Stimulated activated naive CD8-positive, alpha-beta T cell treated with anti-CD3 and anti-CD28 coated beads, Interleukin-15, amount 100 ng/mL, for 72 hours (primary cell): ENCODE data around the gene RASL12.
A peak's percentile ranks its signal among the peaks of the same experiment; 100 is the strongest.

Source experiments
- ATAC-seq: fragments of 150-1000 bp; cut with Tn5 transposase; 2 replicates; pipeline ENCODE4 v1.10.0; 2021; ENCODE audit warnings: mild to moderate bottlenecking, moderate library complexity
- DNase-seq, 2 donors: peaks; one replicate each; pipeline ENCODE4 v3.0.0; 2021 to 2022
- H3K27ac Mint-ChIP-seq, 2 donors: one replicate each; pipeline ENCODE4 v1.8.0; 2022; ENCODE audit warnings: mild to moderate bottlenecking in 2 of 2, mixed read lengths in 2 of 2, moderate library complexity in 2 of 2
- H3K27me3 Mint-ChIP-seq: one replicate; pipeline ENCODE4 v1.8.0; 2022; ENCODE audit warnings: mixed read lengths
- H3K4me1 Mint-ChIP-seq: one replicate; pipeline ENCODE4 v1.8.0; 2022; ENCODE audit warnings: mild to moderate bottlenecking, mixed read lengths
- H3K4me3 Mint-ChIP-seq, 2 donors: one replicate each; pipeline ENCODE4 v1.8.0; 2022; ENCODE audit warnings: mild to moderate bottlenecking in 2 of 2, mixed read lengths in 2 of 2, moderate library complexity in 1 of 2
- H3K9me3 Mint-ChIP-seq, 2 donors: one replicate each; pipeline ENCODE4 v1.8.0; 2022; ENCODE audit warnings: mixed read lengths in 2 of 2

RASL12 gene

DNA sequence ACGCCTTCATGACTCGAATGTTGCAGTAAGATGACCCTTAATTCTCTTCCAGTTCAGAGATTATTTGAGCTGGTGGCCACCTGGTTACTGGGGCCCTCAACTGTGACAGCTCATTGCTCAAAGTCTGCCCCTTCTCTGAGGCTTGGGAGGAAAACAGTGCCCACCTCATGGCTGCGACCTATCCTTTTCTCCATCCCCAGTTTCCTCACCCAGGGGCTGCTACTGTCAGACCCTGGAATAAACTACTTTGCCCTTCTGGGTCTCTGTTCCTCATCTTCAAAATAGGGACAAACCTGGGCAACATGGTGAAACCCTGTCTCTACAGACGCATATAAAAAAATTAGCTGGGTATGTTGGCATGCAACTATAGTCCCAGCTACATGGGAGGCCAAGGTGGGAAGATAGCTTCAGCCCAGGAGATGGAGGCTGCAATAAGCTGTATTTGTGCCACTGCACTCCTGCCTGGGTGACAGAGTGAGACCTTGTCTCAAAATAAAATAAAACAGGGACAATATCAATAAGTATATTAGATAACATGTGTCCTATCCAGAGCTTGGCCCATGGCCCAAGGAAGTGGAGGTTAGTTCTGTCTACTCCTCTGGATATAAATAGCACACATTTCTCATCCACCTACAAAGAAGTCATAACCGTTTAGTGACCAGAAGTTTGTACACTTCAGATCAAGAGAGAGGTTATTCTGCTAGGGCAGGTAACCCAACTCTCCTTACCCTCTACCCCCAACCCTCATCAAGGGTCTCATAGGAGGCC, 2.2 kb upstream of the RASL12 start:
- Mint-ChIP-seq H3K9me3 (no peaks in the 10 kb centered on the region), H3K27me3 (peaks cover 51% of the 10 kb centered on the region), H3K4me1 (peaks cover 14% of the 10 kb centered on the region), H3K4me3 (no peak overlapping the region), H3K27ac (no peak overlapping the region)
- no peak for DNase-seq
- ATAC-seq = no peak

DNA sequence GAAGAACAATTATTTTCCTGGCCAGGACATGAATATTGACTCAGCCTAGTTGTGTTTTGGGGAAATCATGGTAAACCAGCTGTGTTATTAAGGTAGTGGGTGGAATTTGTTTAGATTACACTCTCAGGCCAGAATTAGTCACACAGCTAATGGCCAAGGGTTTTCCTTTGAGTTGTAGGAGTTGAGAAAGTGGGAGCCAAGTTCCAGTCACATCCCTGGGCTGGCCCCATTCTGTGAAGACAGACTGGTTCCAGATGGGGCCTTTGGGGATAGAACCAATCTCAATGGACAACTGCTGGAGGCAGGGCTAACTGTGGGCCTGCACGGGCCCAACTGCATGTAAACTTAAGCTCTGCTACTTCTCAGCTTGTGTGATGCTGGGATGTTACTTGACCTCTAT, 1.4 kb upstream of the RASL12 start:
- H3K27me3 Mint-ChIP-seq = peaks cover 56% of the 10 kb centered on the region

DNA sequence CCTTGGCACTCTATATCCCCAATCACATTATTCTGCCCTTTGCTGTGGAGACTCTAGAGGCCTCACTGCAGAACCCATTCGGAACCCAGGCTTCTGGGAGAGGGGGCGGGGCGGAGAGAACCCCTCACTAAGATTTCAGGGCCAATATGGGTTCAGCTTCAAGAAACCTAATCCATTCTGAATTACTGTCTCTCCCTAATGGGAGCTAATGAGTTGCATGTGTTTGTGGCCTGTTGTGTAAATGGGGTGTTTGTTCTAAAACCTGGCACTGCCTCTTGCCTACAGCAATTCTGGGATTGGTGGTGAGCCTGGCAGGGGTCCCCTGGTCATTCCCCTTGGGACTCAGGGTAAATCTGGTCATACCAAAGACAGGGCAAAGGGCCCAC, 605 bp upstream of the RASL12 start:
- peak overlapping the region; percentile 56 to 67 for H3K4me3 Mint-ChIP-seq
- peaks cover 15% of the 10 kb centered on the region for H3K4me1 Mint-ChIP-seq
- H3K9me3 Mint-ChIP-seq = no peaks in the 10 kb centered on the region
- peaks cover 62% of the 10 kb centered on the region for H3K27me3 Mint-ChIP-seq
- DNase-seq (no peak), ATAC-seq (no peak)
- H3K27ac Mint-ChIP-seq = no peak overlapping the region

More for the DNA sequence above, 1.4 kb upstream of the RASL12 start:
- Mint-ChIP-seq H3K4me3 (no peak overlapping the region), H3K27ac (no peak overlapping the region), H3K9me3 (no peaks in the 10 kb centered on the region), H3K4me1 (peaks cover 14% of the 10 kb centered on the region)
- ATAC-seq (no peak), DNase-seq (no peak)

GRCh38 chr15:65067317-65067644, 510 bp downstream of the RASL12 start:
- Mint-ChIP-seq H3K27ac (peak overlapping the region in 1 of 2 donors; percentile 8), H3K4me1 (peaks cover 19% of the 10 kb centered on the region), H3K4me3 (peak overlapping the region; percentile 34 to 78), H3K27me3 (peaks cover 64% of the 10 kb centered on the region), H3K9me3 (no peaks in the 10 kb centered on the region)
- no peak for DNase-seq
- ATAC-seq = no peak

- DNase-seq (no peak), ATAC-seq (no peak)
- Mint-ChIP-seq H3K4me3 (peak overlapping the region; percentile 34 to 78), H3K27me3 (peaks cover 64% of the 10 kb centered on the region), H3K27ac (no peak overlapping the region), H3K9me3 (no peaks in the 10 kb centered on the region), H3K4me1 (peaks cover 19% of the 10 kb centered on the region)
Observed at GRCh38 chr15:65066635-65067316, 1.0 kb downstream of the RASL12 start.

- H3K4me3 Mint-ChIP-seq = no peak overlapping the region
- H3K9me3 Mint-ChIP-seq = no peaks in the 10 kb centered on the region
- no peak overlapping the region for H3K27ac Mint-ChIP-seq
- H3K27me3 Mint-ChIP-seq = peaks cover 64% of the 10 kb centered on the region
- peaks cover 19% of the 10 kb centered on the region for H3K4me1 Mint-ChIP-seq
- DNase-seq (no peak), ATAC-seq (no peak)
Observed at GRCh38 chr15:65066001-65066634, 1.7 kb downstream of the RASL12 start.

DNA sequence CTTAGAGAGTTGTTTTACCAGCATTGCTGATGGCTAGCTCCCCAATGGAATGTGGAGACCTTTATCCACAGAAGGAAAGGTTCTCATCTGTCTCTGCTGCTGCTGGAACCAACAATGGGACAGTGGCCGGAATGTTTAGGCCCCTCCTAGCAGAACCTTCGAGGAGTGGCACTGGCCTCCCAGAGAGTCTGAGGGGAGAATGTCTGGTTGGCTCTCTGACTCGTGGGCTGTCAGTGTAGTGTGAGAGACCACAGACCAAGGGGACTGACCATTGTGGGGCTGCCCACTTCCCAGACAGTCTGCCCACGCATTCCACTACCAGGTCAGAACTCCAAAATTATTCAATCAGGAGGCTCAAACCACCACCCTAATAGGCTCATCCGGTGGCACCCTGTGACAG, 5.1 kb downstream of the RASL12 start:
- ATAC-seq (no peak), DNase-seq (no peak)
- Mint-ChIP-seq H3K4me1 (peaks cover 12% of the 10 kb centered on the region), H3K27ac (no peak overlapping the region), H3K27me3 (peaks cover 41% of the 10 kb centered on the region), H3K9me3 (no peaks in the 10 kb centered on the region), H3K4me3 (no peak overlapping the region)

DNA sequence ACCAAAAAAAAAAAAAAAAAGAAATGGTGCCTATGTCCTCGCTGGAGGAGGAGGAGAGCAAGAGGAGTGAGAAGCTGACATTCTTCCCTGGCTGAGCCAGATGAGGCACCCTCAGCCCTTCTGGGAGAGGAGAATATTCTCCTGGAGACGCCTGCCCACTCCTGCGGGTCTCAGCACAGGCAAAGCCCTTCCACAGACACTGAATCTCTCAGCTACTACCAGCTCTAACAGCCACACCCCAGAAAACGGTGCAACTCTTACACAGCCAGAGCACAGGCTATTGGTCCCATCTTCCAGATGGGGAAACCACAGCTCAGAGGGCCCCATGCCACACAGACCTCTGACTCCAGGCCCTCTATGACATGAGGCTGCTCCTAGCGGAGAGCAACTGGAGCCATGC, 5.7 kb downstream of the RASL12 start:
- Mint-ChIP-seq H3K27me3 (peaks cover 34% of the 10 kb centered on the region), H3K9me3 (no peaks in the 10 kb centered on the region), H3K4me3 (no peak overlapping the region), H3K4me1 (peaks cover 7% of the 10 kb centered on the region), H3K27ac (no peak overlapping the region)
- no peak for DNase-seq
- no peak for ATAC-seq

DNA sequence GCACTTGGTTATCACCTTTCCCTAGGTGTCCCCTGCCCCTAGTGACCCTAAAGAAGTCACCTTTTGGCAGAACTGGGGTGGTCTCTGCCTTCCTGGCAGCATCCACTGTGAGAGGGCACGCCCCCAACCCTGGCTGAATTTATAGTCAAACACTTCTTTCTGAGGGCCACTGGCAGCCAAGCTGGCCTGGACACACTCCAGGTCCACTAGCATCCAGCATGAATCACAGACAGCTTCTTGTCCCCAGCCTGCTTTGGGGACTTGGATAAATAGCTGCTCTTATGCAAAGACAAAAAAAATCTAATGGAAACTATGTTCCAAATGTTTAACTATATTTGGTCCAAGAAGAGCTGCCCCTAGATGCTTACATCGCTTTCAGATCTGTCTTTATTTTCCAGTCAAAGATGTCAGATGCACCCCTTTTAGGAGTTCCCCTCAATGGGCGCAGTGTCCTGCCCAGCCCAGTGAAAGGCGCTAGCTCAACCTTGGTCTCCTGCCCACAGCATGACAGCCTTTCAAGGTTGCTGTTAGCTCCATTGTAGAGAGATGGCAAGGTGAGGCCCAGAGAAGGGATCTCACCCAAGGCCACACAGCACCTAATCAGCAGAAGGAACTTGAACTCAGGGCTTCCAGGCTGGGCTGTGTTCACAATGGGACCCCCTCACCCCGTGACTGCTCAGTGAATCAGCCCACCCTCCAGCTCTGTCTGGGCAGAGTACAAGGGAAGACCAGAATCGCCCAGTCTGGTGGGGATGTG, 7.0 kb downstream of the RASL12 start:
- Mint-ChIP-seq H3K4me3 (no peak overlapping the region), H3K27ac (no peak overlapping the region), H3K9me3 (no peaks in the 10 kb centered on the region), H3K27me3 (peaks cover 22% of the 10 kb centered on the region), H3K4me1 (peaks cover 5% of the 10 kb centered on the region)
- DNase-seq (no peak), ATAC-seq (no peak)

DNA sequence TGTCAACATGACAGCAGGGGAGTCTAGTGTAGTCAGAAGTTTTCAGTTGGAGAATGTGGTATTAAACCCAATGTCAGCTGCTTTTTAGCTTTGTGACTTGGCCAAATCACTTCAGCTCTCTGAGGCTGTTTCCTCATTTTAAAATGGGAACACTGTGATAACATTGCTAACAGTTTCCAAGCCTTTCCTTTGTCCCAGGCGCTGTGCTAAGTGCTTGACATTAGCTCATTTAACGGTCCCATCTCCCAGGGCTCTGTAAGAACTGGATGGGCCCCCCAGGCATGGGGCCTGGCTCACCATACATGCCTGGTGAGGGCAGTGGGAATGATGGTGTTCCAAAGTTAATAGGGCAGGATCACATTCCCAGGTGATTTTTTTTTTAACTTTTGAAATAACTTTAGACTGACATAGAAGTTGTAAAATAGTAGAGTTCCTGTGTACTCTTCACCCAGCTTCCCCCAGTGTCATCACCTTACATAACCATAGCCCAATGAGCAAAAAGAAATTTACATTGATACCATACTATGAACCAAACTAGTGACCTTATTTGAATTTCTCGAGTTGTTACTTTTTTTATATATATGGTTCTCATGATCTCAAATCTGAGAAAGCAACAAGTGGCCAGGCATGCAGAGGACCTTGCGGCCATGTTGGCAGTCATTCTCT, 7.7 kb downstream of the RASL12 start:
- Mint-ChIP-seq H3K9me3 (no peaks in the 10 kb centered on the region), H3K27ac (no peak overlapping the region), H3K27me3 (peaks cover 14% of the 10 kb centered on the region), H3K4me1 (peaks cover 12% of the 10 kb centered on the region), H3K4me3 (no peak overlapping the region)
- ATAC-seq (no peak), DNase-seq (no peak)

- Mint-ChIP-seq H3K9me3 (no peaks in the 10 kb centered on the region), H3K4me3 (no peak overlapping the region), H3K4me1 (peaks cover 12% of the 10 kb centered on the region), H3K27ac (no peak overlapping the region), H3K27me3 (peaks cover 8% of the 10 kb centered on the region)
- ATAC-seq = no peak
- DNase-seq = no peak
Observed at GRCh38 chr15:65059369-65059750, 8.4 kb downstream of the RASL12 start.

- Mint-ChIP-seq H3K9me3 (no peaks in the 10 kb centered on the region), H3K4me3 (no peak overlapping the region), H3K4me1 (peaks cover 12% of the 10 kb centered on the region), H3K27me3 (peaks cover 5% of the 10 kb centered on the region), H3K27ac (no peak overlapping the region)
- DNase-seq = no peak
- ATAC-seq = no peak
Observed at GRCh38 chr15:65058394-65059368, 9.1 kb downstream of the RASL12 start.

- ATAC-seq = no peak
Observed at GRCh38 chr15:65057549-65057940, 10.2 kb downstream of the RASL12 start.

DNA sequence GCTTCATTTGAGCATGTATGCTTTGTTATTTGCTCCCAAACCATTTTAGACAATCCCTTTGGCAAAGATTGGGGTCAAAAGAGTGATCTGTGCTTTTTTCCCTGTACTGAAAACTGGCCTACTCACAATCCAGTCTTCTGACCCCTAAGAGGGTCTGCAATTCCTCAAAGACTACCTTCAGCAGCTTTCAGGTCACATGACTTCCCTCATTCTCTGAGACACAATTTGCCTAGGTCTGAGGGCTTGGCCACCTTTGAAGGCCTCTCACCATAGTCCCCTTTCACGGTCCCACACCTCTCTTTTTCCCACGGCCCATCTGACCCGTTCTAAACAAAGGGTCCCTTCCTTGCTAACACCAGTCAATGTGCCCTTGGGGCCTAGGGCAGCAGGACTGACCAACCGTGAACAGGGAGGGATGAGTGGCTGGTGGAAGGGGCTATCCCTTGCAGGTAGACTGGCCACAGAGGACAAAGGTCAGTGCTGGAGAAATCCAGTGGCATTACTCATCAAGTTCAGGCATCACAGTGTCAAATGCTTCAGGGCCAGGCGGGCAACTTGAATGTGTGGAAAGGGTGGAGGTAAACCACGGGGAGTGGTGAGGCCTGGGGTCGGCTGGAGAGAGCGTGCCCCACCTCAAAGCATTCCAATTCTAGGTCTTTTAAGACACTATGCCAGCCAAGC, 10.8 kb downstream of the RASL12 start:
- Mint-ChIP-seq H3K27me3 (no peaks in the 10 kb centered on the region), H3K4me3 (no peak overlapping the region), H3K27ac (no peak overlapping the region), H3K4me1 (peaks cover 7% of the 10 kb centered on the region), H3K9me3 (no peaks in the 10 kb centered on the region)
- DNase-seq (no peak), ATAC-seq (no peak)

More at GRCh38 chr15:65057549-65057940, 10.2 kb downstream of the RASL12 start:
- Mint-ChIP-seq H3K9me3 (no peaks in the 10 kb centered on the region), H3K4me3 (no peak overlapping the region), H3K4me1 (peaks cover 7% of the 10 kb centered on the region), H3K27ac (peak overlapping the region in 1 of 2 donors; percentile 72), H3K27me3 (no peaks in the 10 kb centered on the region)
- no peak for DNase-seq
